Heart left ventricle (tissue), 13 donors: ENCODE data around the gene FAM240A.

Experiments used
- POLR2A ChIP-seq, 2 donors: fragments of 450-650 bp; IDR thresholded peaks; one replicate each; pipeline ENCODE4 v1.6.1; 2017; ENCODE audit warnings: antibody characterized with exemption in 2 of 2, mild to moderate bottlenecking in 2 of 2, moderate library complexity in 2 of 2
- TF ChIP-seq, protein P1 (sequence below), 12 donors: fragments of 200-600 bp; sonication (generic) in 4 of 12; IDR thresholded peaks; one replicate each; pipeline versions ENCODE4 v1.5.0 to v1.8.0; 2018 to 2022; ENCODE audit warnings: antibody characterized with exemption in 12 of 12, mild to moderate bottlenecking in 5 of 12
- donor health status: ischemic (EF 13 %, LVEDD 7.1; RV severe dilation, severe dysfunction).
- donor health status: DM: no; HTN: yes; CAD: no.
- donor health status: DM: no; HTN: no; CAD: no.
- donor health status: ischemic (EF 25% LVEDD 6.9; RV normal size, moderate dysfunction).
- donor health status: ischemic (EF 25% LVEDD 5.7; RV mildly dilated, moderate dysfunction).
- donor health status: ischemic (EF 35%, LVEDD 5.7; RV mildly dilated, moderate dysfunction).
- donor health status: nonischemic (EF 11% LVEDD 7.7; RV severe dilation, severe dysfunction).
- donor health status: DM: yes; HTN: yes; CAD: no.
- donor health status: PGD.
- donor health status: ischemic (EF 29% LVEDD 5.4; RV normal size, mild dysfunction).
- donor health status: nonischemic (EF 23%, LVEDD 6.1; RV moderate dilation, normal function).

GRCh38 chr3:46565077-46565476 lies 47.2 kb upstream of the FAM240A start:
- TF ChIP-seq, protein P1, sequence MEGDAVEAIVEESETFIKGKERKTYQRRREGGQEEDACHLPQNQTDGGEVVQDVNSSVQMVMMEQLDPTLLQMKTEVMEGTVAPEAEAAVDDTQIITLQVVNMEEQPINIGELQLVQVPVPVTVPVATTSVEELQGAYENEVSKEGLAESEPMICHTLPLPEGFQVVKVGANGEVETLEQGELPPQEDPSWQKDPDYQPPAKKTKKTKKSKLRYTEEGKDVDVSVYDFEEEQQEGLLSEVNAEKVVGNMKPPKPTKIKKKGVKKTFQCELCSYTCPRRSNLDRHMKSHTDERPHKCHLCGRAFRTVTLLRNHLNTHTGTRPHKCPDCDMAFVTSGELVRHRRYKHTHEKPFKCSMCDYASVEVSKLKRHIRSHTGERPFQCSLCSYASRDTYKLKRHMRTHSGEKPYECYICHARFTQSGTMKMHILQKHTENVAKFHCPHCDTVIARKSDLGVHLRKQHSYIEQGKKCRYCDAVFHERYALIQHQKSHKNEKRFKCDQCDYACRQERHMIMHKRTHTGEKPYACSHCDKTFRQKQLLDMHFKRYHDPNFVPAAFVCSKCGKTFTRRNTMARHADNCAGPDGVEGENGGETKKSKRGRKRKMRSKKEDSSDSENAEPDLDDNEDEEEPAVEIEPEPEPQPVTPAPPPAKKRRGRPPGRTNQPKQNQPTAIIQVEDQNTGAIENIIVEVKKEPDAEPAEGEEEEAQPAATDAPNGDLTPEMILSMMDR (IDR thresholded peaks at IDR 0.05), result no peak
- no peak for TF ChIP-seq POLR2A (IDR thresholded peaks at IDR 0.05)
